SK-N-MC (cell line): ENCODE data around the gene GTPBP4.

Source experiments
- DNase-seq: peaks from one replicate; pipeline ENCODE4 v3.0.0-alpha.2; 2011; ENCODE audit warnings: low read depth, low spot score
- H3K27ac ChIP-seq: fragments of 200-600 bp; sonication (generic); 2 replicates; pipeline ENCODE4 v1.5.1; 2016; ENCODE audit warnings: mixed run types
- H3K36me3 ChIP-seq: fragments of 200-600 bp; sonication (generic); 2 replicates; pipeline ENCODE4 v1.6.1; 2017; ENCODE audit warnings: antibody characterized with exemption, low read length, mixed read lengths; ENCODE audit not compliant: insufficient read depth
- H3K4me3 ChIP-seq: fragments of 200-600 bp; sonication (generic); 2 replicates; pipeline ENCODE4 v1.5.1; 2016
- H3K9ac ChIP-seq: fragments of 200-600 bp; sonication (generic); 2 replicates; pipeline ENCODE4 v1.8.0; 2017; ENCODE audit warnings: mixed run types, mixed read lengths; ENCODE audit not compliant: insufficient read length
- H3K9me3 ChIP-seq: fragments of 200-600 bp; sonication (generic); 2 replicates; pipeline ENCODE4 v1.6.1; 2017; ENCODE audit warnings: low read depth, mild to moderate bottlenecking, antibody characterized with exemption, low read length, moderate library complexity, mixed read lengths
- EZH2 ChIP-seq: fragments of 200-600 bp; sonication (generic); IDR thresholded peaks from one replicate; pipeline ENCODE4 v1.6.1; 2017; ENCODE audit warnings: antibody characterized with exemption
- FOXP2 ChIP-seq: optimal IDR thresholded peaks from 2 replicates; pipeline ENCODE3; 2011; ENCODE audit warnings: mild to moderate bottlenecking, moderate library complexity; ENCODE audit not compliant: insufficient read depth; ENCODE audit errors: extremely low read length, control extremely low read depth
- POLR2AphosphoS5 ChIP-seq: IDR thresholded peaks from 2 replicates; pipeline ENCODE4 v1.6.1; 2012; ENCODE audit warnings: mild to moderate bottlenecking, low read depth, low read length, borderline replicate concordance

The GTPBP4 gene

DNA sequence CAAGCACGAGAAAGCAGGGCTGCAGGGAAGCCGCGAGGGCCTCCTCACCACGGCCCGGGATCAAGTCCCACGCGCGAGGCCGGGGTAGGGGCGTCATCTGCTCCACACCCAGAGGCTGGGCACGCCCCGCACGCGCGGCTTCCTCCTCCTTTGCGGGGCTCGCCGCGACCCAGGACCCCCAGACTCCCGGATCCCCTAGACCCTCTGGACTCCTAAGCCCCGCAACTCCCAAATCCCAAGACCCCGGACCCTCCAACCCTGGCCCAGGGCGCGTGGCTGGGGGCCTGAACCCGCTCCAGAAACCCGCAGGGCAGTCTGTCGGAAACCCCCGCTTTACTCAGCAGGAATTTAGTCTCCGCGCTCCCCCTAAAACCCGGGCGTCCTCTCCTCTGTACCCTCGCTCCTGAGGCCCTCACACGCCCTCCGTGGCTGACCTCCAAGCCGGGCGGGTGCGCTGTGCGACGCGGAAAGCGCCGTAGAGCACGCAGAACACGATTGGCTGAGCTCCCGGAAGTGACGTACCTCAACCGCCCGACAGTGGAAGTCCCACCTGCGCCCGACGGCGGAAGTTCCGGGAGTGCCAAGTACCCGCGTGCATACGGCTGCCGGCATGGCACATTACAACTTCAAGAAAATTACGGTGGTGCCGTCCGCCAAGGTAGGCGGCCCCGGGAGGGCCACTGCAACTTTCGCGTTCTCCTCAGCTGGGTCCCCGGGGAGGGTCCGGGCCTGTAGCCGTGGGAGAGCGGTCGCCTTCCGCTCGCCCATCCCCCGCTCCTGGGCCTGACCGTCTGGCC is at the start of gene GTPBP4:
Gene GTPBP4 (plus strand): TSS at position 565 of the 797 bp plus-strand sequence. CDS start 46 bp downstream, at position 611.
- no peaks in the 10 kb centered on the region for H3K9me3 ChIP-seq
- H3K4me3 ChIP-seq = peak within 1 kb of the TSS; percentile 88
- TF ChIP-seq FOXP2 (no peak), POLR2AphosphoS5 (peak; percentile 77)
- peak within 1 kb of the TSS; percentile 92 for H3K9ac ChIP-seq
- peaks cover 21% of the 10 kb centered on the region for H3K36me3 ChIP-seq
- peak; percentile 30 for DNase-seq
- peak within 1 kb of the TSS; percentile 74 for H3K27ac ChIP-seq

DNA sequence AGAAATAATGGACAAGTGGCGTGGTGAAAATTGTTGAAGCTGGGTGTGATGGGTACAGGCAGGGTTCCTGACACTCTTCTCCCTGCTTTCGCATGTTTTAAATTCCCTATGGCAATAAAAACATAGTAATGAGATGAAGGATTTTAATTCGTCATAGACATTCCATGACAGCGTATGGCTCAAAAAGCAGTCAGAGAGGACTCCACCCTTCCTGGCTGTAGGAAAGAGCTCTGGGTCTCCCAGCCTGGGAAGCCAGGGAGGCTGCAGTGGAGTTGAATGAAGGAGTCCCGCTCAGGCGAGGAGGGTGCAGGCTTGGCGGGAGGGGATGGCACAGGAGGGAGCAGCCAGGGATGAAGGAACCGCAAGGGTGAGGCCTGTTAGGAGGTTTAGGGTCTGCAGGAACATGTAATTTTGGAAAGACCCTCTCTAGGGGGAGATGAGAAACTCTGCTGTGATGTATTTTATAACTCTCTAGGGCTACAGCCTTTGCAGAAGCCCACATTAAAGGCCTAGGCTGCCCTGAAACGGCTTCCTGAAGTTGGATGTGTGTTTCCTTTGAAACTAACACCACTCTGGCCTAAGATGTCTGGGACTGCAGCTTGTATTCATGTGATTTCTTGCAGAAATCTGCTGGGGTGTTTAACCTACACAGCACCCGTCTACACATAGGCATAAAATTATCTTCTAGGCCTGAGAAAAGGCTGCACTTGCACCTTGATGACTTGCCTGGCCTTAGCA is 49.1 kb upstream of the GTPBP4 start:
- Histone ChIP-seq H3K36me3 (no peaks in the 10 kb centered on the region), H3K9ac (no peak overlapping the region), H3K4me3 (no peak overlapping the region), H3K27ac (no peak overlapping the region), H3K9me3 (no peaks in the 10 kb centered on the region)
- DNase-seq = no peak
- TF ChIP-seq FOXP2 (no peak), EZH2 (no peak), POLR2AphosphoS5 (no peak)

- Histone ChIP-seq H3K9ac (no peak overlapping the region), H3K4me3 (no peak overlapping the region), H3K36me3 (no peaks in the 10 kb centered on the region), H3K27ac (no peak overlapping the region), H3K9me3 (no peaks in the 10 kb centered on the region)
- DNase-seq = no peak
- TF ChIP-seq EZH2 (no peak), POLR2AphosphoS5 (no peak), FOXP2 (no peak)
These were observed 44.8 kb upstream of the GTPBP4 start for GRCh38 chr10:943334-944033.

- Histone ChIP-seq H3K36me3 (no peaks in the 10 kb centered on the region), H3K27ac (no peak overlapping the region), H3K9ac (no peak overlapping the region), H3K9me3 (no peaks in the 10 kb centered on the region), H3K4me3 (no peak overlapping the region)
- no peak for DNase-seq
- TF ChIP-seq EZH2 (no peak), FOXP2 (no peak), POLR2AphosphoS5 (no peak)
These were observed 44.0 kb upstream of the GTPBP4 start for GRCh38 chr10:944034-944831.

- DNase-seq = no peak
- Histone ChIP-seq H3K27ac (no peak overlapping the region), H3K36me3 (no peaks in the 10 kb centered on the region), H3K9me3 (no peaks in the 10 kb centered on the region), H3K4me3 (no peak overlapping the region), H3K9ac (no peak overlapping the region)
- TF ChIP-seq FOXP2 = no peak
- no peak for TF ChIP-seq POLR2AphosphoS5
- TF ChIP-seq EZH2 = no peak
These were observed 42.5 kb upstream of the GTPBP4 start for GRCh38 chr10:945778-946177.

GRCh38 chr10:947051-947450 is 41.2 kb upstream of the GTPBP4 start:
- H3K36me3 ChIP-seq = no peaks in the 10 kb centered on the region

DNA sequence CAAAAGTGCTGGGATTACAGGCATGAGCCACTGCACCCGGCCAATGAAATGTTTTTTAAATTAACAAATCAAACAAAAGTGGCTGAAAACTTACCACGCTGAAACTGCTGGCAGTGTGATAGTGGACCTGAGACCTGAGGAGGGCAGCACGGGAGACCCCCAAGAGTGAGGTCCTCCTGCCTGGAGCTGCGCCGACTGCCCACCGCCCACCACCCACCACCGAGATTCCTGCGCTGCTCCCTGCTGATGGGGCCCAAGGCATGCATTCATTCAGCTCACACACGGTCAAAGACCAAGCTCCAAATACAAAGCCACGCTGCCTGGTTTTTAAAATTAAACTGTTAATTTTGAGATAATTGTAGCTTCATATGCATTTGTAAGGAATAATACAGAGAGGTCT is 40.4 kb upstream of the GTPBP4 start:
- DNase-seq = no peak
- TF ChIP-seq POLR2AphosphoS5 = no peak
- TF ChIP-seq EZH2 = no peak
- no peak for TF ChIP-seq FOXP2
- H3K27ac ChIP-seq = no peak overlapping the region
- H3K4me3 ChIP-seq = no peak overlapping the region
- no peak overlapping the region for H3K9ac ChIP-seq
- no peaks in the 10 kb centered on the region for H3K36me3 ChIP-seq
- H3K9me3 ChIP-seq = no peaks in the 10 kb centered on the region

More at GRCh38 chr10:947051-947450, 41.2 kb upstream of the GTPBP4 start:
- H3K9ac ChIP-seq = no peak overlapping the region
- TF ChIP-seq POLR2AphosphoS5 = no peak
- TF ChIP-seq EZH2 = no peak
- TF ChIP-seq FOXP2 = no peak
- H3K4me3 ChIP-seq = no peak overlapping the region
- DNase-seq = no peak
- H3K27ac ChIP-seq = no peak overlapping the region
- H3K9me3 ChIP-seq = no peaks in the 10 kb centered on the region
